ENCODE measurements around the gene FBXO39.

FBXO39 gene

GRCh38 chr17:6780886-6781285 lies 4.9 kb downstream of the FBXO39 start:
- Histone ChIP-seq H3K9ac (ENCODE audit: low read length) (no peak overlapping the region), H3K36me3 (replicated peaks; ENCODE audit: low read depth, low read length) (no peaks in the 10 kb centered on the region), H4K20me1 (ENCODE audit: insufficient read depth, low read length) (no peaks in the 10 kb centered on the region), H3K27ac (ENCODE audit: low read length) (no peak overlapping the region), H3K79me2 (ENCODE audit: low read length) (no peaks in the 10 kb centered on the region), H3K4me1 (ENCODE audit: low read length) (no peaks in the 10 kb centered on the region), H3K27me3 (ENCODE audit: low read depth, low read length) (no peaks in the 10 kb centered on the region), H3K4me2 (ENCODE audit: low read length) (no peak overlapping the region), H2AFZ (ENCODE audit: low read depth, low read length) (no peak overlapping the region), H3K4me3 (ENCODE audit: low read length) (no peak overlapping the region), H3K9me3 (ENCODE audit: insufficient read depth, low read length) (no peaks in the 10 kb centered on the region)
- TF ChIP-seq EZH2phosphoT487 (IDR thresholded peaks at IDR 0.05; ENCODE audit: low read depth) = no peak
- TF ChIP-seq CTCF (IDR thresholded peaks at IDR 0.05; ENCODE audit: low read depth, low read length) = no peak

- no peak for TF ChIP-seq CTCF (IDR thresholded peaks at IDR 0.05; ENCODE audit: low read depth, low read length)
- TF ChIP-seq EZH2phosphoT487 (IDR thresholded peaks at IDR 0.05; ENCODE audit: low read depth) = no peak
- H3K4me1 ChIP-seq (ENCODE audit: low read length) = no peaks in the 10 kb centered on the region
- H3K79me2 ChIP-seq (ENCODE audit: low read length) = no peaks in the 10 kb centered on the region
- H3K9ac ChIP-seq (ENCODE audit: low read length) = no peak overlapping the region
- no peak overlapping the region for H3K27ac ChIP-seq (ENCODE audit: low read length)
- H3K4me3 ChIP-seq (ENCODE audit: low read length) = no peak overlapping the region
- H4K20me1 ChIP-seq (ENCODE audit: insufficient read depth, low read length) = no peaks in the 10 kb centered on the region
- H3K27me3 ChIP-seq (ENCODE audit: low read depth, low read length) = no peaks in the 10 kb centered on the region
- no peak overlapping the region for H3K4me2 ChIP-seq (ENCODE audit: low read length)
- no peaks in the 10 kb centered on the region for H3K36me3 ChIP-seq (replicated peaks; ENCODE audit: low read depth, low read length)
- H2AFZ ChIP-seq (ENCODE audit: low read depth, low read length) = no peak overlapping the region
- H3K9me3 ChIP-seq (ENCODE audit: insufficient read depth, low read length) = no peaks in the 10 kb centered on the region
Observed at GRCh38 chr17:6782244-6782643, 6.2 kb downstream of the FBXO39 start.

- Histone ChIP-seq H3K4me3 (ENCODE audit: low read length) (no peak overlapping the region), H3K4me2 (ENCODE audit: low read length) (no peak overlapping the region), H3K9me3 (ENCODE audit: insufficient read depth, low read length) (no peaks in the 10 kb centered on the region), H4K20me1 (ENCODE audit: insufficient read depth, low read length) (no peaks in the 10 kb centered on the region), H3K4me1 (ENCODE audit: low read length) (no peaks in the 10 kb centered on the region), H3K27me3 (ENCODE audit: low read depth, low read length) (peaks cover 21% of the 10 kb centered on the region), H3K79me2 (ENCODE audit: low read length) (no peaks in the 10 kb centered on the region), H3K9ac (ENCODE audit: low read length) (no peak overlapping the region), H3K27ac (ENCODE audit: low read length) (no peak overlapping the region), H2AFZ (ENCODE audit: low read depth, low read length) (no peak overlapping the region), H3K36me3 (replicated peaks; ENCODE audit: low read depth, low read length) (no peaks in the 10 kb centered on the region)
- TF ChIP-seq EZH2phosphoT487 (IDR thresholded peaks at IDR 0.05; ENCODE audit: low read depth) (no peak), CTCF (IDR thresholded peaks at IDR 0.05; ENCODE audit: low read depth, low read length) (no peak)
Observed at GRCh38 chr17:6786618-6787017, 10.6 kb downstream of the FBXO39 start.

- H3K4me3 ChIP-seq (ENCODE audit: low read length) = no peak overlapping the region
- H3K27me3 ChIP-seq (ENCODE audit: low read depth, low read length) = peaks cover 22% of the 10 kb centered on the region
- H3K9ac ChIP-seq (ENCODE audit: low read length) = no peak overlapping the region
- H3K36me3 ChIP-seq (replicated peaks; ENCODE audit: low read depth, low read length) = no peaks in the 10 kb centered on the region
- no peak overlapping the region for H3K4me2 ChIP-seq (ENCODE audit: low read length)
- H3K9me3 ChIP-seq (ENCODE audit: insufficient read depth, low read length) = no peaks in the 10 kb centered on the region
- no peaks in the 10 kb centered on the region for H3K4me1 ChIP-seq (ENCODE audit: low read length)
- no peak overlapping the region for H2AFZ ChIP-seq (ENCODE audit: low read depth, low read length)
- no peaks in the 10 kb centered on the region for H3K79me2 ChIP-seq (ENCODE audit: low read length)
- H4K20me1 ChIP-seq (ENCODE audit: insufficient read depth, low read length) = no peaks in the 10 kb centered on the region
- H3K27ac ChIP-seq (ENCODE audit: low read length) = no peak overlapping the region
- TF ChIP-seq EZH2phosphoT487 (IDR thresholded peaks at IDR 0.05; ENCODE audit: low read depth) (no peak), CTCF (IDR thresholded peaks at IDR 0.05; ENCODE audit: low read depth, low read length) (no peak)
Observed at GRCh38 chr17:6787081-6787693, 11.2 kb downstream of the FBXO39 start.

All from OCI-LY3 (cell line).